Activated gamma-delta T cell treated with anti-CD3 and anti-CD28 coated beads, Interleukin-2, amount 50 U/mL, for 16 hours (primary cell): ENCODE results near the gene NFATC1.

ENCODE experiments used
- DNase-seq: peaks from one replicate; pipeline ENCODE4 v3.0.0-alpha.2; 2020; ENCODE audit warnings: low read depth

Gene NFATC1

DNA sequence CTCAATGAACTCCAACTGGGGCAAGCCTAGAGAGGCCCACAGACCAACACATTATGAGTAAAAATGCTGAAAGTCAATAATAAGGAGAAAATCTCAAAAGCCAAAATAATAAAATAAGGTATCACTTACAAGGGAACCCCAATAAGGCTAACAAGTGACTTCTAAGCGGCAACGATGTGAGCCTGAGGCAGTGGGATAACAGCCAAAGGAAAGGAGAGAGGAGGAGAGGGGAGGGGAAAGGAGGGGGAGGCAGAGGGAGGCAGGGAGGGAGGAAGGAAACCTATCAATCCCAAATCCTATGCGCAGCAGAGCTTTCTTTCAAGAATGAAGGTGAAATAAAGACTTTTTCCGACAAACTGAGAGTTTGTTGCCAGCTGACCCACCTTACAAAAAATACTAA is 6.0 kb upstream of the NFATC1 start:
- DNase-seq: no peak

DNA sequence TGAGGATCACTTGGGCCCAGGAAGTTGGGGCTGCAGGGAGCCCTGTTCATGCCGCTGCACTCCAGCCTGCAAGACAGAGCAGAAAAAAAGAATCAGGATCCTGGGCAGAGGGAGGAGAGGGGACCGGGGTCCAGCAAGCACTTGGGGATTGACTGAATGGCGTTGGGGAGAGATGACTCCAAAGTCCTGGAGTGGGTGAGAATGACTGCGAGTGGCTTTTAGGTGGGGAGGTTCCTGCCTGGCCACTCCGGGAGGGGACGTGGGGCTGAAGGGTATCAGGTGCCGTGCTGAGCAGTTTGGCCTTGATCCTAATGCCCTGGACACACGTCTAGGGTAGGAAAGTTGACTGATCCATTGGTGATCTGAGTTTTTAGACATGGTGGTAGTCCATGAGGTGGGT is 3.5 kb upstream of the NFATC1 start:
- no peak for DNase-seq

DNA sequence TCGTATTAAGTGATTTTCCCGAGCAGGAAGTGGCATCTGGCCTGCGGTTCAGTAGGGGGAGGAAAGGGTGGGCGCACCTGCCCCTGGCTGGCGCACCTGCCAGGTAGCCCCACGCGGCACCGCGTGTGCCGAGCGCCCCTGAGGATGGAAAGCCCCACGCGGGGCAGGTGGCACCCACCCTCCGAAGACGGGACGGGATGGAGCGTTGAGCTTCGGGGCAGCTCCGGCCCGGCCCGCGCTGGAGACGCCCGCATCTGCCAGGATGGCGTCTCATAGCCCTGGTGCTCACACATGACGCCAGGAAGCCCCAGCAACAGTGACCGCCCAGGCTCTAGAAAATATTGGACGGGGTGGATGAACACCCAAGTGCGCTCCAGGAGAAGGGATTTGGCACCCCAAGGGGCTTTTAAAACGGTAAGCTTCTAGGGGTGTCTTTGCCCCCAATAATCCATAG is 2.5 kb upstream of the NFATC1 start:
- DNase-seq: no peak

DNA sequence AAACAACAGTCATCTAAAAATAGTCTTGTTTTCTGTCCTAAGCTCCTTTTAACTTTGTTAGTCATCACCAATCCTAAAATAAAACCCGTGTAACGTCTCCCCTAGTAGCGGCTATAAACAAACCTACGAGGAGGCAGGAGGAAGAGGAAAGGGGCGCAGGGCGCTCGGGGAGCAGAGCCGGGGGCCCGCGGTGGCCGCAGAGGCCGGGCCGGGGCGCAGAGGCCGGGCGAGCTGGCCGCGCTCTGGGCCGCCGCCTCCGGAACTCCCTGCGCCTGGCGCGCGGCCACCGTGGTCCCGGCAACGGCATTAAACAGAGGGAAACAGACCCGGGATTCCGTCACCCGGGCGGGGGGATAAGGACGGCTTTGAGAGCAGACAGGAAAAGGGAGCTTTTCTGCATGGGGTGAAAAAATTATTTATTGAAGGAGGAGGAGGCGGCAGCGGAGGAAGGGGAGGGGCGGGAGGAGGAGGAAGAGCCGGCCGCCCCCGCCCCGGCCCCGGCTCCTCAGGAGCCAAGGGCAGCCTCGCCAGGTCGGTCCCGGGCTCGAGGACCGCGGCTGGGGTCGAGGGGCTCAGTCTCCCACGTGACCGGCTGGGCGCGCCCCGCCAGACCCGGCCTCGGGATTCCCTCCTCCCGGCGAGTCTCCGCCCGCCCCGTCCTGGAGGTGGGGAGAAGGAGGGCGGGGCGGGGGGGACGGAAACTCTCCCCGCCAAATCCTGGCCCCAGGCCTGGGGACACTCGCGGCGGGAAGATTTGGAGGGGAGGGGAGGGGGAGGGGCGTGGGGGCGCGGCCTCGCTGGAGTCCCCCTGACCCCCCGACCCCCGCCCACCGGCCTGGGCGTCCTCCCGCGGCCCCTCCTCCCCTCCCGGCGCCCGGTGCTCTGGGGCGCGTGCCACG is 1.8 kb upstream of the NFATC1 start:
- DNase-seq: no peak

- DNase-seq: peak; percentile 53
Observed at GRCh38 chr18:79394534-79395307, 1.0 kb upstream of the NFATC1 start.

DNA sequence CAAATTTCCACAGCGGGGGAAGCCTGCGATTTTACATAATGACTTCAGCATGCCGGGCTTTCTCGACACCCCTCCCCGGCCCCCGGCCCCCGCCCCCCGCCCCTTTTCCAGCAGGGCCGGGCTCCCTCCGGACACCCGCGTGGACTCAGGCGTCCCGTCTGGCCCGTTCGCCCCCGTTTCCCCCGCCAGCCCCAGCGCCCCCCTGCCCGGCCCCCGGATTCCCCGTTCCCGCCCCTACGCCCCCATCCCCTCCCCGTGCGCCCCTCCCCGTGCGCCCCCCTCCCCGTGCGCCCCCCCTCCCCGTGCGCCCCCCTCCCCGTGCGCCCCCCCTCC is 456 bp upstream of the NFATC1 start:
- no peak for DNase-seq

DNA sequence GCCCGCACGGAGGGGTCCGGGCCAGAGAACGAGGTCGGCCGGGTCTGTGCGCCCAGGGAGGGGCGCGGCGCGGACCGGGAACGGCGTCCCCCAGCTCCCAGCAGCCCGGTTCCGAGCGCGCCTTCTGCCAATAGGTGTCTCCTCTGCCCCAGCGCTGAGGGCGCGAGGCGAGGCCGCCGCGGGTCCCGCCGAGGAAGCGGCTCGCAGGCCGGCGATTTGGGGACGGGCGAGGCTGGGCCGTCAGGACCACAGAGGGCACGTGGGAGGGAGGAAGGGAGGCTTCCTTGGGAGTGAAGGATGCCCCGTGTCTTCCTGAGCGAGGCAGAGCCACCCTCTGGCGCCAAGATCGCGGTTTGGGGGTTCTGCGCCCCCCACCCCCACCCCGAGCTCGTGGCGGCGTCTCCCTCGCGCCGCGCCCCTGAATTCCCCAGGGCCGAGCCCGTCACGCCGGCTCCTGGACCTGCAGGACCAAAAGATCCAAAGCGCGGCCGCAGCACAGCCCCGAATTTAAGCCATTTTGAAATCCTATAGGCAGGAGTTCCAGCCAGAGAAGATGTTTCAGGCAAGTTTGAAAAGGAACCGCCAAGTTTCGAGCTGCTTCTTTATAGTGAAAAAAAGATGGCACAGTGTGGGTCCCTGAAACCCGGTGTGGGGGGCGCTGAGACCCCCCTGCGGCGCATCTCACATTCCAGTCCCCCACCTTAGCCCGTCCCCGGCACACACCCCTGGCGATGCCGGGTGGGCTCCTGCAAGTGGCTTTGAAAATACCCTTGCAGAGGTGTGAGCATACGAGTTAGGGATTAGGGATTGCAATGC is 909 bp downstream of the NFATC1 start:
- no peak for DNase-seq

DNA sequence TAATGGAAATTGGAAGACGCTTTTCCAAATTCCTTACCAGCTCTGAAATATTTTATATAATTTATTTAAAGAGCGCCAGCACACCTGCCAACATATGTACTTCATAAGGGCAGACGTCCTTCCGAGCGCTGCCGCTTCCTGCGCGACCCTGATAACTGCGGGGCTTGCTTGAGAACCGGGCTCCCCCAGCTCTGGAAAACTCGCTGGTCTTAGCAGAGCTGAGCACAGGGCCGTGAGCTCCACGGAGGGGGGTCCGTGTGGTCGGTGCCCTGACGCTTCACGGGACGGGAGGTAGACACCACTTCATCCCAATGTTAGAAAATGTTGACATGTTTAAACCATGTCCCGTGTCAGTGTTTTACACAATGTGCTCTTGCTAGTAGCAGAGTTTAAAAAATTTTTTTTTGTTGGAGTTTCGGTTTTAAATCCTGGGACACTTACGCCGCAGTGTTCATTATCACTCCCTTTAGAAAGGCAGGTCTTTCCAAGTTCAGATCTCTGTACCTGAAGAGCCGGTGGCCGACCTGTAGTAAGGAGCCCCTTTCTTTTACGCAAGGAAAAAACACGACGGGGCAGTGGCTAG is 1.6 kb downstream of the NFATC1 start:
- DNase-seq: no peak

DNA sequence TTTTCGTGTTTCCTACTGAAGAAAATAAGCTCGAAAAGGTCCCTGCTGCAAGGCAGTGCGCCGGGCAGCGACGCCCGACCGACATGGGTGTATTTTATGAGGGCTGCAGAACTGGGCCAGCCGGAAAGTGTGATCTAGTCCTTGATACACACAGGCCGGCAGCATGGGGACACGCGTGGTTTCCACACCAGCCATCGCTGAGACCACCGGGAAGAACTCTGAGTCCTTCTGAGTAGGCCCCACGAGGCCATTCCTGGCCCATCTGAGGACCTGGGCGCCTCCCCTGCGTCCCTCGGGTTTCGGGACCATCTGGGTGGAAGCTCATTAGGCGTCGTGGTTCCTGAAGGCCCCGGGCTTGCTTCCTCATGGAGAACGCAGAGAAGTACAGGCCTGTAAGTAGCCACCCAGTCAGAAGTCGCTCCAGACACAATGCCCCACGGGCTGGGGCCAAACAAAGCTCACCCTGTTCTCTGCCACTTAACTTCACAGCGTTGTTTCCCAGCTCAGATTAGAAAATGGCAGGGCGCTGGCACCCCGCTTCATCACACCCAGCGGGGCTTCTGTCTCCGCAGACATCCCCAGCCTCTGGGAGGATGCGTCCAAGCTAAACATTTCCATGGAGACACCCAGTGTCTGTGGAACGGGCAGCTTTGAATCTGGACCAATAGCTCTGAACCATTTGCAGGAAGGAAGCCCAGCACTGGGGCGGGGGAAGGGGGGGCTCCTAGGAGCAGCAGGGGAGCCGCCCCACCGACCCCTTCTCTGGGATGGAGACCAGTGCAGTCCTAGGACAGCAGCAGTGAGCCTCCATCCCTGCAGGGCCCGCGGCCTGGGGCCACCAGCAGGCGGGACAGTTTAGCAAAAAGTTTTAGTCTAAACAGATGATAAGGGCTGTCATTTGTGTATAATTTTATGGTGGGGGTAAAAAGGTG is 2.4 kb downstream of the NFATC1 start:
- no peak for DNase-seq

- DNase-seq: no peak
Observed at GRCh38 chr18:79399275-79400081, 3.7 kb downstream of the NFATC1 start.

- peak; percentile 41 for DNase-seq
Observed at GRCh38 chr18:79400091-79400590, 4.4 kb downstream of the NFATC1 start.

GRCh38 chr18:79400591-79401381 is 5.1 kb downstream of the NFATC1 start:
- peak; percentile 43 for DNase-seq

- no peak for DNase-seq
Observed at GRCh38 chr18:79401494-79402208, 5.9 kb downstream of the NFATC1 start.

GRCh38 chr18:79402209-79402576 is 6.5 kb downstream of the NFATC1 start:
- no peak for DNase-seq

GRCh38 chr18:79402977-79403722 is 7.4 kb downstream of the NFATC1 start:
- no peak for DNase-seq

- no peak for DNase-seq
Observed at GRCh38 chr18:79403723-79404566, 8.2 kb downstream of the NFATC1 start.

DNA sequence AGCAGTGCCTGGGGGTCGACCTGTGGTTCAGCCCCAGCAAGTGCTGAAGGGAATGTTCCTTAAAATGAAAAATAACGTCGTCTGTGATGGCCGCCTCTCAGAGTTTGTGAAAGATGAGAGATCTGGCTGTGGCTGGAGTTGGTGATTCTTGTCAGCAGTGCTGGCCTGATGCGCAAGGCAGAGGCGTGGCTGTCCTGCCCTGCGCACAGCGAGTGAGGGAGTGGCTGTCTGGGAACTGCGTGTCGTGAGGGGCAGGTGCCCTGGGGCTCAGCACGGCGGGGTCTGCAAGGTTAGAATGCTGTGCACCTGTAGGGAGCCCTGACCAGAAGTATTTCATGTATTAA is 8.8 kb downstream of the NFATC1 start:
- no peak for DNase-seq
